ENCODE measurements around the gene DNAJB5. TPM values are rescaled to one million over a fixed set of nuclear protein-coding genes. Genes with fewer than 3 reads are reported as not detected.

DNAJB5 gene
- total RNA-seq, 1 donor from 2014 or later = 27.3 TPM

DNA sequence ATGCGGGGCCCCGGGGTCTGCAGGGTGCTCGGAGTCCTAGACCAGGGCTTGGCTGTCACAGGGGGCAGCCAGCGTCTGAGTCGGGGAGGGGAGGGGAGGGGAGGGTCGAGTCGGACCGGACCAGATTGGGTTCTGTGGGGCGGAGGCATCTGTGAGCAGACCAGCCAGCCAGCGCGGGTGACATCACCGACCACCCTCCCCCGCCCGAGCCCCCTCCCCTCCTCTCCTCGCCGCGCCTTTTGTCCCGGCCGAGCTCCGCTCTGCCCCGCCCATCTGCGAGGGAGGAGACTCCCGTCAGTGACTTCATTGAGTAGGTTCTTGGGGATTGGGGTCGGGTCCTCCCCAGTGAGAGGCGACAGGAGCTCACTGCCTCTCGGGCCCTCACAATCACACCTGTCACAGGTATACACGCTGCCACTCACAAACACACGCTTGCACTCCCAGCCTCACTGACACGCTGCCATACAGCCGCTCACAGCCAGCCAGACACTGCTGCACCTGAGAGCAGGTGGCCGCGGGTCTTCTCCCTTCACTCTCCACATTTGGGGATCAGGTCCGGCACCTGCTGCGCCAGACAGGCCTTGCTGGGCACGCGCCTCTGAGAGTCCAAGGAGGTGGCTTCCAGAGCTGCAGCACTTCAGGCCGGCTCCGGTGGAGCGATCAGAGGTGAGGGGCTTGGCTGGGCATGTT, 546 bp downstream of the DNAJB5 start:
- TF ChIP-seq EZH2 (IDR thresholded peaks at IDR 0.05; ENCODE audit: insufficient read depth, low read length) = no peak
- TF ChIP-seq, protein P1, sequence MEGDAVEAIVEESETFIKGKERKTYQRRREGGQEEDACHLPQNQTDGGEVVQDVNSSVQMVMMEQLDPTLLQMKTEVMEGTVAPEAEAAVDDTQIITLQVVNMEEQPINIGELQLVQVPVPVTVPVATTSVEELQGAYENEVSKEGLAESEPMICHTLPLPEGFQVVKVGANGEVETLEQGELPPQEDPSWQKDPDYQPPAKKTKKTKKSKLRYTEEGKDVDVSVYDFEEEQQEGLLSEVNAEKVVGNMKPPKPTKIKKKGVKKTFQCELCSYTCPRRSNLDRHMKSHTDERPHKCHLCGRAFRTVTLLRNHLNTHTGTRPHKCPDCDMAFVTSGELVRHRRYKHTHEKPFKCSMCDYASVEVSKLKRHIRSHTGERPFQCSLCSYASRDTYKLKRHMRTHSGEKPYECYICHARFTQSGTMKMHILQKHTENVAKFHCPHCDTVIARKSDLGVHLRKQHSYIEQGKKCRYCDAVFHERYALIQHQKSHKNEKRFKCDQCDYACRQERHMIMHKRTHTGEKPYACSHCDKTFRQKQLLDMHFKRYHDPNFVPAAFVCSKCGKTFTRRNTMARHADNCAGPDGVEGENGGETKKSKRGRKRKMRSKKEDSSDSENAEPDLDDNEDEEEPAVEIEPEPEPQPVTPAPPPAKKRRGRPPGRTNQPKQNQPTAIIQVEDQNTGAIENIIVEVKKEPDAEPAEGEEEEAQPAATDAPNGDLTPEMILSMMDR (IDR thresholded peaks at IDR 0.05; ENCODE audit: insufficient read depth, low read depth, low read length) = no peak
- Histone ChIP-seq H3K9ac (ENCODE audit: low read length) (peak overlapping the region; percentile 94), H3K9me3 (ENCODE audit: insufficient read depth, low read depth, low read length) (no peaks in the 10 kb centered on the region), H3K27ac (ENCODE audit: low read depth, low read length) (peak overlapping the region; percentile 92), H3K79me2 (ENCODE audit: insufficient read depth, low read length) (no peaks in the 10 kb centered on the region), H3K36me3 (ENCODE audit: insufficient read depth, low read length) (no peaks in the 10 kb centered on the region), H3K4me2 (ENCODE audit: low read length) (peak overlapping the region; percentile 95), H4K20me1 (ENCODE audit: insufficient read depth, low read length) (no peaks in the 10 kb centered on the region), H3K4me3 (ENCODE audit: insufficient read depth, low read depth, low read length) (peak overlapping the region; percentile 72), H3K4me1 (ENCODE audit: insufficient read depth, low read length) (peaks cover 53% of the 10 kb centered on the region), H2AFZ (ENCODE audit: low read depth, low read length) (no peak overlapping the region), H3K27me3 (ENCODE audit: insufficient read depth, low read length) (no peaks in the 10 kb centered on the region)
- Mint-ChIP-seq H3K9me3 (ENCODE audit: unreplicated experiment) (no peaks in the 10 kb centered on the region), H3K27ac (ENCODE audit: unreplicated experiment) (peak overlapping the region; percentile 92), H3K36me3 (ENCODE audit: low read depth, unreplicated experiment) (peaks cover 7% of the 10 kb centered on the region), H3K4me1 (ENCODE audit: low read depth, unreplicated experiment) (peaks cover 42% of the 10 kb centered on the region), H3K4me3 (ENCODE audit: unreplicated experiment) (peak overlapping the region; percentile 93), H3K27me3 (ENCODE audit: low read depth, unreplicated experiment) (no peaks in the 10 kb centered on the region)
- FAIRE-seq = no peak
- DNase-seq (ENCODE audit: low read depth) = peak; percentile 52

DNA sequence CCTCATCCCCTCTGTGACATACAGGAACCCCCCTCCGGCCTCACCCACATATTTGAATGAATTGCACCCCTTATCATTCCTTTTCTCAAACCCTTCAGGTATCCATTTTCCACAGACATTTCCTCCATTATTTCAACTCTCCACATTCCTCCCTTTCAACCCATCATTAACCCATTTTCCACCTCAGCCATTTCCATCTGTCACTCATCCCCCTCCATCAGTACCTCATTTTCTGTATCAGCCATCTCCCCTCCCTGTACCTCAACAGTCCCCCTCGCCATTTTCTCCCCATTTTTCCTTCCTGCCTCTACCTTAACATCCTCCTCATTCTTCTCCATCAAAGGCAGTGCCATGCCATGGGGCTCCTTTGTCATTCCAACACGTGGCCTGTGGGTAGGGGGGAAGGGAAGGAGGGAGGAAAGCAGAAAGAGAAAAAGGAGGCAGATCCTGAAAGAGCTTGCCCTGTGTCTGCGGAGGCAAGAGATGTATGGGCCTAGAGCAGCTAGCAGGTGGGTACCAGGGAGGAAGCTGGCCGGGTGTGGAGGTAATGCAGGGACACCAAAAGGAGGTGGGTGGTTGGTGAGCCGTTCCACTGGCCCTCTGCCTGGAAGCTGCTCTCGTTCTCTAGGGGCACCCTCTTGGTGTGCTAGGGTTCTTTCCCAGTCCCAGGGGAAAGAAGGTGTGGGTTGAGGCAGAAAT, 1.5 kb downstream of the DNAJB5 start:
- H2AFZ ChIP-seq (ENCODE audit: low read depth, low read length) = no peak overlapping the region
- DNase-seq (ENCODE audit: low read depth) (no peak), FAIRE-seq (no peak)
- peak overlapping the region; percentile 93 for H3K4me3 Mint-ChIP-seq (ENCODE audit: unreplicated experiment)
- H4K20me1 ChIP-seq (ENCODE audit: insufficient read depth, low read length) = no peaks in the 10 kb centered on the region
- no peaks in the 10 kb centered on the region for H3K27me3 Mint-ChIP-seq (ENCODE audit: low read depth, unreplicated experiment)
- H3K4me1 Mint-ChIP-seq (ENCODE audit: low read depth, unreplicated experiment) = peaks cover 50% of the 10 kb centered on the region
- H3K9me3 ChIP-seq (ENCODE audit: insufficient read depth, low read depth, low read length) = no peaks in the 10 kb centered on the region
- peak overlapping the region; percentile 92 for H3K27ac Mint-ChIP-seq (ENCODE audit: unreplicated experiment)
- TF ChIP-seq EZH2 (IDR thresholded peaks at IDR 0.05; ENCODE audit: insufficient read depth, low read length) = no peak
- TF ChIP-seq, protein P1 (IDR thresholded peaks at IDR 0.05; ENCODE audit: insufficient read depth, low read depth, low read length) = no peak
- peaks cover 63% of the 10 kb centered on the region for H3K4me1 ChIP-seq (ENCODE audit: insufficient read depth, low read length)
- peak overlapping the region; percentile 94 for H3K9ac ChIP-seq (ENCODE audit: low read length)
- peak overlapping the region; percentile 95 for H3K4me2 ChIP-seq (ENCODE audit: low read length)
- H3K36me3 ChIP-seq (ENCODE audit: insufficient read depth, low read length) = no peaks in the 10 kb centered on the region
- no peaks in the 10 kb centered on the region for H3K9me3 Mint-ChIP-seq (ENCODE audit: unreplicated experiment)
- peaks cover 12% of the 10 kb centered on the region for H3K36me3 Mint-ChIP-seq (ENCODE audit: low read depth, unreplicated experiment)
- peak overlapping the region; percentile 55 for H3K27ac ChIP-seq (ENCODE audit: low read depth, low read length)
- peak overlapping the region; percentile 72 for H3K4me3 ChIP-seq (ENCODE audit: insufficient read depth, low read depth, low read length)
- no peaks in the 10 kb centered on the region for H3K27me3 ChIP-seq (ENCODE audit: insufficient read depth, low read length)
- no peaks in the 10 kb centered on the region for H3K79me2 ChIP-seq (ENCODE audit: insufficient read depth, low read length)
